Stimulated activated CD8-positive, alpha-beta memory T cell treated with anti-CD3 and anti-CD28 coated beads, Interleukin-15, amount 100 ng/mL, for 4 hours (primary cell): Measurements from ENCODE around the gene SNRNP200.
A peak's percentile ranks its signal among the peaks of the same experiment; 100 is the strongest.

Experiments
- DNase-seq, 2 donors: peaks; one replicate each; pipeline ENCODE4 v3.0.0-alpha.2; 2020; ENCODE audit warnings: low read depth in 2 of 2

The SNRNP200 gene

DNA sequence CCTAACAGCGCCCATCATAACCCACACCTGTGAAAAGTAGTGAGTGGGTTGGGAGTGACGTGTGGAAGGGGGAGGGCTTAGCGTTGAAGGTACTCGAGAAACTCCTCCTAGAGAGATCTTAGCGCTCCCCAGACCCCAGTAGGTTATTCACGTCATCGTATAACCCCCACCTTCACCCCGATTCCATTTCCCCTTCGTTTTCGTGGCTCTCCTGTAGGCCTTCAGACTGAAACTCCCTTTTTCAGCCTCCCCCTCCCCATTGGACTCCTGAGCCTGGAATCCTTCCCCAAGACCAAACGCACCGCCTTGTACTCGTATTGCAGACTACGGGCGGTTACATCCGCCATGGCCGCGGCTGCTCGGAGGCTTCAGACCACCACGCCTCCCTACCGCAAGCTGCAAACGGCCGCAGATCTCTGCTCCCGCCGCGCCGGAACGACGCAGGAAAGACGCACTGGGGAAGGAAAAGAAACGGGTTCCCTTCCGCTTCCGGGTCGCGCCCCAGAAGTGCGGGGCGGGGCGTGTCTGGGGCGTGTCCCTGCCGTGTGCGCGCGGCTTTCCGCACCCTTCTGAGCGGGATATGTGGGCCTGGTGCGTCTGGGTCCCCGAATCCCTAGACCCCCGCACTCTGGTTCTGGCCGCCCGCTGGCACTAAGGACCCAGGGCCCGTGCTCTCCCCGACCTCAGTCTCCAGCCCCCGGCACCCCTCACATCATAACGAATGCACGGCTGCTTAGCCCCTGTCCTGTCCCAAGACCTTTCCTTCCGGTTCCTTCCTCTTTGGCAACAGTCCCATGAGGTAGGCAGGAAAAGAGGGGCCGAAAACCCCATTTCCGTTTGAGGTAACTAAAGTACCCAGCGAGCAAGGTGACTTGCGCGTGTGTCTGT, at the start of gene SNRNP200:
TSS of gene SNRNP200 (minus strand) at position 456 of the 888 bp plus-strand sequence. CDS start at position 347, 109 bp downstream.
- peak; percentile 75 to 79 for DNase-seq

DNA sequence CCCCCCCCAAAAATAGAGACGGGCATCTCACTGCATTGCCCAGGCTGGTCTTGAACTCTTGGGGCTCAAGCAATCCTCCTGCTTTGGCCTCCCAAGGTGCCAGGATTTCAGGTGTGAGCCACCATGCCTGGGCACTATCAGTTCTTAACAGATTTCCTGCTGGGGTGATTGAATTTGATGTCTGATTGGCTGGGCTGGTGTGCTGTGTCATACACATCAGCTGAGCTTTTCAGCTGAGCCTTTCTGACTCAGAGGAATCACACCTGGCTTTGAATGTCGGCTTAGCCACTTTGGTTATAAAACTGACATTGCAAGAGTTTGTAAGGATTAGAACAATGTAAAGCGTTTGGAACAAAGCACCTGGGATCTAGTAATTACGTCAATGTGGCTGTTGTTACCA, 49.1 kb upstream of the SNRNP200 start:
- DNase-seq = no peak

DNA sequence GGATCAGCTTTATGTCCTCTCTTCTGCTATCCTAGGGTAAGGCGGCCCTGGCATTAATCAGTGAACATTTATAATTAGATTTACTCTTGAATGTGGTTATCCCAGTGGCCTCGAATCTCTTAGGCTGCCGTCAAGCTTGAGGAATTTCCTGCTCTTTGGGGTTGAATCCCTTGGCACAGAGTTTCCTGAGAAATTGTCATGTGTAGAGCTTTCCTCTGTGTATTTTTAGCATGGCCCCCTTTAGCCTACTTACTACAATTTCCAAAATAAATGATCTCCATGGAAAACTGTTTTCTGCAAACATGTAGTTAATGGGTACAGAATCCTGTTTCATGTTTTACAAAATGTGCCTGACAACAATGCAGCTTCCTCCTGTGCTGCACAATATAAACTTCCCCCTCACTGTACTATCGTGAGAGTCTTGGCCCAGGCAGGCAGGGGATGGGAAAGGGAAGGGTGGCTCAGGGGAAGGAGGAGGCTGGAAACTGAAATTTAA, 48.3 kb upstream of the SNRNP200 start:
- no peak for DNase-seq

DNA sequence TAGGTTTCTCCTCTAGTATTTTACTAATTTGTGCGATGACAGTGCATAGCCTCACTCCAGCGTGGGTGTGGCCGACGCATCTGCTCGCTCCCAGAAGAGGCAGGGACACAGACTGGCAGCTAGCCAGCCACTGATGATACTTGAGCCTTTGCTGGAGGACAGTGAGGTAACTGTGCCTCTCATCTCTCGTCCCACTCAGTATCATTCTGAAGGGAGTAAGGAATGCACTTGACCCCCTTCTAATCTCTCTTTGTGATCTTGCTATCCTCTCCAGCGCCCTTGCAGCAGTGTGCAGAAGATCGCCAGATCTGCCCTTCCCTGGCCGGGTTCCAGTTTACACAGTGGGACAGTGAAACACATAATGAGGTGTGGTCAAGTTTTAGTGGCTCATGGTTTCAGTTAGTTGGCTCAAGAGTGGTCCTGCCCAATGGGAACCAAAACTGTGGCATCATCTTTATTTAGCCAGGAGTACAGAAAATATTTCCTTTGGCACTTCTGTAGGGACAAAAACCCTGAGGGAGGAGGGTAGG, 47.8 kb upstream of the SNRNP200 start:
- no peak for DNase-seq

DNA sequence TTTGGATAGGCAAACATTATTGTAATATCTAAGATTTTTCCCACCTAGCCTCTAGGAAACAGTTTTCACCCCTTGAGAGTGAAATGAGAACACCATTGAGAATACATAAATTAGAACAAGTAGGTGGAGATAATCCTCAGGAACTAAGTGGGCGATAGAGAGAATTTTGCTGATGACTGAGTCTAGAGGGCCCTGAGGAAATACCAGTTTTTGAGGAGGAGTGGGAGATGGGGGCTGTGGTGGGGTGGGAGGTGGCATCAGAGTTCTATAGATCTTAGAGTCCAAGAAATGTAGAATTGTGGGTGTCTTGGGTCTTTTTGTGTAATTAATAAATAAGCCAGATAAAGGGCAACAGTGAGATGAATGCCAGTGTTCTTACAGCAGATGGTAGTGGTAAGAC, 42.0 kb upstream of the SNRNP200 start:
- DNase-seq = no peak

DNA sequence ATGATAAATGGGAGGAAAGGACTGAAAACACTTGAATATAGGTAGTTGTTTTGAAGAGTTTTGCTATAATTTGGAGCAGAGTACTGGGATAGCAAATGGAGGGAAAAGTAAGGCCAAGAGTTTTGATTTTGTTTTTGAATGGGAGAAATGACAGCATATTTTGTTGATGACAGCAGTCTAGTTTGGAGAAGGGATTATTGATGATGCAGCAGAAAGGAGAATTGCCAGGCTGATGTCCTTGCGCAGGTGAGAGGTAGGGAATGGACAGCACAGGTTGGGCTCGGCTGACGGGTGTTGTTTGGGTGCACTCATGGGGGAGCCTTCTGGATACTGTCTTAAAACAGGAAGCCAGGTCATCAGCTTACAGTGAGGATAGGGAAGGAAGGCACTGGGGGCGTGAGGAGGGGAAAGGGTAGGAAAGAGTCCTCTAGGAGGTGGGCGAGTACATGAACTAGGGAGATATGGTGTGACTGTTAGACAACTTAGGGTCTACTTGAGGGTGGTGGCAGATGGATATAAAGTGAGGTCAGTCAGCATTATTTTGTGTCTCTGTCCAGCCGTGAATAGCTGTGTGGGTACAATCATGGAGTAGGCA, 40.6 kb upstream of the SNRNP200 start:
- no peak for DNase-seq

DNA sequence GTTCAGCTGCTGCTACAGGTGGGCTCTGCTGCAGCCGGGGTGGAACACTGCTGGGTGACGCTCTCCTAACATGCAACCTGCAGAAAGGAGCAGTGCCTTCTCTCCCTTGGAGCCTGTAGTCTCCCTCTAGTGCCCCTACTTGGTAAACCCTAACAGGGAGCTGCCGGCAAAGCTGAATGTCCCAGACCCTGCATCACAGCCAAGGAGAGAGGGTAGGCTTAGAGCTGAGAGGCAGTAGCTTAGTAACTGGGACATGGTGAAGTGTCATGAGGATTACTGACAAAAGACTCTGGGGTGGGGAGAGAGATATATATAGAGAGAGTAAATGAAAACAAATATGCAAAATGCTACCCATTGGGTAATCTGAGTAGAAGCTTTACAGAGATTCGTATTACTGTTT, 40.1 kb upstream of the SNRNP200 start:
- no peak for DNase-seq

DNA sequence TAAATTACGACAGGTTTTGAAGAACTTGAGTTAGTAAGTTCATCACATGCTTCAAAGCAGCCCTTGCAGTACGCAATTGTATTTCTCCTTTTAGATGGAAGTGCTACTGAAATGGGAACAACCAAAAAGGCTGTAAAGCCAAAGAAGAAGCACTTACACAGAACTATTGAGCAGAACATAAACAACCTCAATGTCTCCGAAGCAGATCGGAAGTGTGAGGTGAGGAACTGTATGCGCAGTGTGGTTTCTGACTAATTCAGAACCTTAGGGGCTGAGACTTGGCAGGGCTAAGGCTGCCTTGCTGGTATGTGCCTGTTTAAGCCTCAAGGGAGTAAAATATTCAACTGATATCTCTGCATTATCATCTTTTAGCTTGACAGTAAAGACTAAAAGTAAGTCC, 38.7 kb upstream of the SNRNP200 start:
- no peak for DNase-seq

DNA sequence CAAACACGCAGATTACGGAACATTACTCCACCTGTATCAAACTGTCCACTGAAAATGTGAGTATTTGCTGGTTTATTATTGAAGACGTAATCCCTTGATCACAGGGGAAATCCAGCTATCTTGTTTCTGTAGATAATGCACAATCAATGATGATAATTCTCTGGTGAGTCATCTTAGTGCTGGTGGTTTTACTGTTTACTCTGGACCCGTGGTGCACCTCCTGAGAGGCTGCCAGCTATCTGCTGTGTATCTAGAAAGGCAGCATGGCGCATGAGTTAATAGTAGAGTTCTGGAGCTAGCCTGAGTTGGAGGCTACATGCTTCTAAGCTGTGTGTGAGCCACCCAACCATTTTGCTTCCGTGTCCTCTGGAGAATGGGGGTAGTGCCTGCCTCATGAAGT, 36.7 kb upstream of the SNRNP200 start:
- no peak for DNase-seq

DNA sequence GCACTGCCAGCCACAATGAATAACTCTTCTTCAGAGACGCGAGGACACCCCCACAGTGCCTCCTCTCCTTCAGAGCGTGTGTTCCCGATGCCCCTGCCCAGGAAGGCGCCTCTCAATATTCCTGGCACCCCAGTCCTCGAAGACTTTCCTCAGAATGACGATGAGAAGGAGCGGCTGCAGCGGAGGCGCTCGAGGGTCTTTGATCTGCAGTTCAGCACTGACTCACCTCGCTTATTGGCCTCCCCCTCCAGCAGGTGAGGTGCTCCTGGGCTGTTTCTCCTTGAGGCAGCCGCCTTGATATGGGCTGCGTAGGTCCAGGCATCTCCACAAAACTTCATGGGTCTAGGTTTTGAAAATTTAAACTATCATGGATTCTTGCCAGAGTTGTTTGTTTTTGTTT, 36.3 kb upstream of the SNRNP200 start:
- no peak for DNase-seq

DNA sequence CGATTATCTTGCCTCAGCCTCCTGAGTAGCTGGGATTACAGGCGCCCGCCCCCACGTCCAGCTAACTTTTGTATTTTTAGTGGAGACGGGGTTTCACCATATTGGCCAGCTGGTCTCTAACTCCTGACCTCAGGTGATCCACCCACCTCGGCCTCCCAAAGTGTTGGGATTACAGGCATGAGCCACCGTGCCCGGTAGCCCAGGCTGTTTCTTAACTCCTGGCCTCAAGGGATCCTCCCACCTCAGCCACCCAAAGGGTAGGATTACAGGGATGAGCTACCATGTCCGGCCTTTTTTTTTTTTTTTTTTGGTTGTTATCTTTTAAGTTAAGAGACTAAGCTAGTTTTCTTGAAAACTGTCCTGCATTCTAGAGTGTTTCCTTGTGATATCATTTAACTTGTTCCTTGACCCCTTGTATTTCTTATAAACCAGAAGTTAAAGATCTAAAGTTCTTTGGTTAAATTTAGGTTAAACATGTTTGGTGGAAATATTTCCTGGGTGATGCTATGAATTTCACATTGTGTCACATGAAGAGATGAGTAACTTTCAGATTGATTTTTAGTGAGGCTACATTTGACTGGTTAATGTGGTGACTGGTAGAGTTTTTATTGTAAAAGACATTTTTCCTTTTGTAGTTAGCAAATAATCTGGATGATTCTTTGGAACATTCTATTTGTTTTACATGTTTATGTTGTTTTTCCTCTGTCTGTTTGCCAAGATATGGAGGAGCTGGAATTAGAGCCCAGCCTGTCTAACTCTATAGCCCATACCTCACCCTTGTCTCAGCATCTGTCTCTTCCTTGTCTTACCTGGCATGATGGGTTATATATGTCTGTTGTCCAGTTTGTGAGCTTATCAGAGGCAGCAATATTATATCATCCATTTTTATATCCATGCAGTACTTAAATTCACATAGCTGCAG, 35.4 kb upstream of the SNRNP200 start:
- no peak for DNase-seq

DNA sequence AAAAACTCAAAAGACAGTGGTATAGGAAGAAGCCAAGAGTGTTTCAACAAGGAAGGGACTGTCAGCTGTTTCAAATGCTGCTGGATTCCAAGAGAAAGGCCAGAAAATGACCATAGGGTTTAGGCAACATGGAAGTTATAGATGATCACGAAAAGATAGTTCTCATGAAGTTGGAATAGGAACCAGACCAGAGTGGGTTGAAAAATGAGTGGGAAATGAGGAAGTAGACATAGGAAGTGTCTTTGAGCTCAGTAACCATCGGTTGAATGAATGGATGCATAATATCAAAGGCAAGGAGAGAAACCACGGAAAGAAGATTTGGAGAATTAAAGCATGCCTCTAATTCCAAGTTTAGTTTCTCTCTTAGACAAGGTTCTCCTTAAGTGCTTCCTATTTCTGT, 31.5 kb upstream of the SNRNP200 start:
- DNase-seq = no peak

DNA sequence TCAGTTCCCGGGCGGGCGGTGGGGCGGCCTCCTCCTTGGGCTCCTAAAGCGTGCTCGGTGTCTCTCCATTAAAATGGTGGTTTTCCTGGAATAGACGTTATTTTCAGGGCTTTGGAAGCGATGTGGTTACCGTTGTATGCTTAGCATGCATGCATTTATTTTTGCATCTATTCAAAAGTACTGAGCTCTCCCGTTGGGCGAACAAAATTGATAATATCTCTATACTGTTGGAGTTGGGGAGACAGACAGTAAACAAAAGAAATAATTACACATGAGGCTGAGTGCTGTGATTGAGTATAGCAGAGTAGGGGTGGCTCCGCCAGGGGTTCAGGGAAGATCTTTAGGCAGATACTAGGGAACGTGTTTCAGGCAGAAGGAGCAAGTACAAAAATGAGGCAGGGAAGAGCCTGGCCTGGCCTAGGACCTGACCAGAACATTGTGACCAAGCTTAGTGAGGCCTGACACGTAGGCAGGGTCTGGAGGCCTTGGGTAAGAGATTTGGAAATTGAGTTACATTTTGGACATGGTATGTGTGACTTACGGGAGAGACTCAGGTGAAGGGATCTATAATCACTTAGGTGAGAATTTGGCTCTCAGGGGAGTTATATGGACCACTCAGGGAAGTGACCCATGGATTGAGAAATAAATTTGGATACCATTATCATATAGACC, 30.9 kb upstream of the SNRNP200 start:
- no peak for DNase-seq

DNA sequence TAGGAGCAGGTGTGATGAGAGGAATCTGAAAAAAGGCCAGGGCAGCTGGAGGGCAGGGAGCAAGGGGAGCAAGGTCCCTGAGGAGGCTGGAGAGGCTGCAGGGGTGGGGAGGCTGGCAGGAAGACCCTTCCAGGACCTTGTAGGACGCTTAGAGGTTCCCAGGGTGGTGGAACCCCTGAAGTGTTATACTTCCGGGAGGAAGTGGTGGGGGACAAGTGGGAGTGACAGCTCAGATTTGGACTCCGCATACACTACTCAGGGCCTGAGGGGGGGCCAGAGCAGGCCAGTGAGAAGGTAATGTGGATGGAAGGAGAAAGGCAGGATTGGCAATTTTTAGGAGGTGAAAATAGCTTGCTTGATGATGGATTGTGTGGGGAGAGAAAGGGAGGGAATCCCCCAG, 28.4 kb upstream of the SNRNP200 start:
- DNase-seq = no peak

DNA sequence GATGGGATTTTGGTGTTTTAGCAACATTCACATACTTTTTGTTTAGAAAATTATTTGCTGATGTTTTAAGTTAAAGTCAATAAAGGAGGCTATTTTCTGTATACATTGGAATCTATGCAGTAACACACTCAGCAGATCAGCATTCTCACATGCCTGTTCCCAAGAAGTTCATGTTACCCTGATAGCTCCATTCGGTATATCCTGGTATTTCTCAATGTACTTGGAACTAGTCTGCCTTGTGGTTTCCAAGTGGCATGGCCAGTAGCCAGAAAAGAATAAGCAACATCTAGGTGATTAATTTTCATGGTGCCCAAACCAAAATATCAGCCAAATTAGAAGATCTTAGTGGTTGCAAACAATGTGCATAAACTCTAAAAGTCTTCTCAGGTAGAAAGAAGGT, 25.1 kb upstream of the SNRNP200 start:
- no peak for DNase-seq

DNA sequence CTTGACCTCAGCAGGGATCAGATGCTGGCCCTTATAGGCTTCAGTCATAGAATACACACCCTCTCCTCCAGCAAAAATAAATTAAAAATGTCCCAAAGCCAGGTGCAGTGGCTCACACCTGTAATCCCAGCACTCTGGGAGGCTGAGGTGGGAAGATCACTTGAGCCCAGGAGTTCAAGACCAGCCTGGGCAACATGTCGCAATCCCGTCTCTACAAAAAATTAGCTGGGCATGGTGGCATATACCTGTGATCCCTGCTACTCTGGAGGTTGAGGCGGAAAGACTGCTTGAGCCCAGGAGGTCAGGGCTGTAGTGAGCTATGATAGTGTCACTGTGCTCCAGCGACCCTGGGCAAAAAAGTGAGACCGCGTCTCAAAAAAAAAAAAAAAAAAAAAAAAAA, 24.5 kb upstream of the SNRNP200 start:
- no peak for DNase-seq

DNA sequence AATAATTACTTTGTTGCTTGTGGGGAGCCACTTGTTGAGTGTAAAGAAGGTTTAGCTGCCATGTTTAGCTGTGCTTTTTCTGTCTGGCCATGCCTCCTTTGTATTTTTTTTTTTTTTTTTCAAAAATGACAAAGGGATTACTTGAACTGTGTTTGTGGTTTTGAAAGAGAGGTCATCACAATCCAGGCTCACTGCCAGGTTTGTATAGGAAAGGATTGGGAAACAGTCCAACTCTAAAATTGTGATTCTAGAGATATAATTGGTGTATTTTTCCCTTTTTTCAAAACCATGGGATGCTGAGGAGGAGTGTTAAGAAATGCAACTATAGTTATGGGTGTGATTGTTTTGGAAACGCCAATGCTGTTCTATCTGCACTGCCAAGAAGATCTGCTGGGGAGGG, 24.1 kb upstream of the SNRNP200 start:
- DNase-seq = no peak

DNA sequence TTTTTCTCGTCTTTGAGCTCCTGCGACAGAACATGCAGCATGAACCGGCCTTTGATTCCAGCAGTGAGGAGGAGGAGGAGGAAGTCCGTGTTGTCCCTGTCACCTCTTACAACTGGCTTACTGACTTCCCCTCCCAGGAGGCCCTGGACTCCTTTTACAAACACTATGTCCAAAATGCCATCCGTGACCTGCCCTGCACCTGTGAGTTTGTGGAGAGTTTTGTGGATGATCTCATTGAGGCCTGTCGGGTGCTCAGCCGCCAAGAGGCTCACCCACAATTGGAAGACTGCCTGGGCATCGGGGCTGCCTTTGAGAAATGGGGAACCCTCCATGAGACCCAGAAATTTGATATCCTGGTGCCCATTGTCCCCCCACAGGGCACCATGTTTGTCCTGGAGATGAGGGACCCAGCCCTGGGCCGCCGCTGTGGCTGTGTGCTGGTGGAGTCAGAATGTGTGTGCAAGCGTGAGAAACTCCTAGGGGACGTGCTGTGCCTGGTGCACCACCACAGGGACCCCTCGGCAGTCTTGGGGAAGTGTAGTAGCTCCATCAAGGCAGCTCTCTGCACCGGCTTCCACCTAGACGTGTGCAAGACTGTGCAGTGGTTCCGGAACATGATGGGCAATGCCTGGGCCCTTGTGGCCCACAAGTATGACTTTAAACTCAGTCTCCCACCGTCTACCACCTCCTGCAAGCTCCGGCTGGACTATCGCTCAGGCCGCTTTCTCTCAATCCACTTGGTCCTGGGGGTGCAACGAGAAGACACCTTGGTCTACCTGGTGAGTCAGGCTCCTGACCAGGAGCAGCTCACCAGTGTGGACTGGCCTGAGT, 21.9 kb upstream of the SNRNP200 start:
- DNase-seq = no peak

DNA sequence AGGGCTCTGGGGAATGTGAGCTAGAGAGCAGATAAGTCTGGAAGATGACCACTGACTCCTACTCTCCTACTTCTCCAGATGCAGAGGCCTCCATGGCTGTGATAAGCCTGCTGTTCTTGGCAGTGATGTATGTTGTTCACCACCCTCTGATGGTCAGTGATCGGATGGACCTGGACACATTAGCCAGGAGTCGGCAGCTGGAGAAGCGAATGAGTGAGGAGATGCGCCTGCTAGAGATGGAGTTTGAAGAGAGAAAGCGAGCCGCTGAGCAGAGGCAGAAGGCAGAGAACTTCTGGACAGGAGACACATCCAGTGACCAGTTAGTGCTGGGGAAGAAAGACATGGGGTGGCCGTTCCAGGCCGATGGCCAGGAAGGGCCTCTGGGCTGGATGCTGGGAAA, 21.2 kb upstream of the SNRNP200 start:
- DNase-seq = no peak

DNA sequence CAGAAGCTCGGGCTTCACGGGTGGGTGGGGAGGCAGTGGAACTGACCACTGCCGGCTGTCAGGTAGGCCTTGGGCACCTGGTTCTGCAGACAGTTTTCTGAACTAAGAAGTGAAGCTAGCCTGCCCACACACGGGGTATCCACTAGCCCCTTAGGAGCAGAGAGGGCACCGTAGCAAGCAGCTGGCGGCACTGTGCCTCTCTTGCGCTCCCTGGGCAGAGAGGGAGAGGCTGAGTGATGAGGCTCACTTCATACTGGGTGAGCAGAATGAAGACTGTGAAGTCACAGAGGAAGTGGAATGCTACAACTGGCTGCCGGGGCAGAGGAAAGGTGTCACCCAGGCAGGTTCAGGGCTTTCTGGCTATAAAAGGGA, 20.5 kb upstream of the SNRNP200 start:
- DNase-seq = peak in 1 of 2 donors; percentile 13
